ENCODE results near the gene CWC25. TPM values are rescaled to one million over a fixed set of nuclear protein-coding genes. Genes with fewer than 3 reads are reported as not detected.

CWC25 gene
- total RNA-seq, 1 experiment from 2014 or later: 17.3 TPM

DNA sequence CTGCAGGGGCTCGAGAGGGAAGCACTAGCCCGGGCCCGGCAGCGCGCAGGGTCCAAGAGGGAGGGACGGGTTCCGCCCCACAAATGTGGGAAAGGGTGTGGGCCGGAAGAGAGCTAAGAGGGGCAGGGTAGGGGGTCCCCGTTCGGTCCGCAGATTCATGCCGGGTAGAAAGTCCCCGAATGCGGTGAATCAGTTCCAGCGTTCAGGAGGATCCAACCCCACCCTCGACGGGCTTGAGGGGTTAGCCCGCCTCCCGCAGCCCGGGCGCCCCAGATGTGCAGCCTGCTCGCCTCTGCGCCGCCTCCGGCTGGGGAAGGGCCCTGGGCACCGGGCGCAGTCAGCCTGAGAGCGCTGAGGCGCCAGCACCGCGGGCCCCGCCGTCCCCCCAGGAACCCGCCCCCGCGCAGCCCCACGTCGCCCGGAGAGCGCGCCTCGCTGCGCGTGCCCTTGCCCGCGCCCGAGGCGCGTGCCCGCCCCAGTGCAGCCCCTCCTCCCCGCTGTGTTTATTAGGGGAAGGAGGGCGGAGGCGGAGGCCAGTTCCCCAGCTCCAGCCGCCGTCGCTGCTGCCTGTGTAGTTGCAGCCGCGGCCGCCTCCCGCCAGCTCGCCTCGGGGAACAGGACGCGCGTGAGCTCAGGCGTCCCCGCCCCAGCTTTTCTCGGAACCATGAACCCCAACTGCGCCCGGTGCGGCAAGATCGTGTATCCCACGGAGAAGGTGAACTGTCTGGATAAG is 44.6 kb upstream of the CWC25 start, which contains the start of gene LASP1 (continued):
- TF ChIP-seq, protein P1, sequence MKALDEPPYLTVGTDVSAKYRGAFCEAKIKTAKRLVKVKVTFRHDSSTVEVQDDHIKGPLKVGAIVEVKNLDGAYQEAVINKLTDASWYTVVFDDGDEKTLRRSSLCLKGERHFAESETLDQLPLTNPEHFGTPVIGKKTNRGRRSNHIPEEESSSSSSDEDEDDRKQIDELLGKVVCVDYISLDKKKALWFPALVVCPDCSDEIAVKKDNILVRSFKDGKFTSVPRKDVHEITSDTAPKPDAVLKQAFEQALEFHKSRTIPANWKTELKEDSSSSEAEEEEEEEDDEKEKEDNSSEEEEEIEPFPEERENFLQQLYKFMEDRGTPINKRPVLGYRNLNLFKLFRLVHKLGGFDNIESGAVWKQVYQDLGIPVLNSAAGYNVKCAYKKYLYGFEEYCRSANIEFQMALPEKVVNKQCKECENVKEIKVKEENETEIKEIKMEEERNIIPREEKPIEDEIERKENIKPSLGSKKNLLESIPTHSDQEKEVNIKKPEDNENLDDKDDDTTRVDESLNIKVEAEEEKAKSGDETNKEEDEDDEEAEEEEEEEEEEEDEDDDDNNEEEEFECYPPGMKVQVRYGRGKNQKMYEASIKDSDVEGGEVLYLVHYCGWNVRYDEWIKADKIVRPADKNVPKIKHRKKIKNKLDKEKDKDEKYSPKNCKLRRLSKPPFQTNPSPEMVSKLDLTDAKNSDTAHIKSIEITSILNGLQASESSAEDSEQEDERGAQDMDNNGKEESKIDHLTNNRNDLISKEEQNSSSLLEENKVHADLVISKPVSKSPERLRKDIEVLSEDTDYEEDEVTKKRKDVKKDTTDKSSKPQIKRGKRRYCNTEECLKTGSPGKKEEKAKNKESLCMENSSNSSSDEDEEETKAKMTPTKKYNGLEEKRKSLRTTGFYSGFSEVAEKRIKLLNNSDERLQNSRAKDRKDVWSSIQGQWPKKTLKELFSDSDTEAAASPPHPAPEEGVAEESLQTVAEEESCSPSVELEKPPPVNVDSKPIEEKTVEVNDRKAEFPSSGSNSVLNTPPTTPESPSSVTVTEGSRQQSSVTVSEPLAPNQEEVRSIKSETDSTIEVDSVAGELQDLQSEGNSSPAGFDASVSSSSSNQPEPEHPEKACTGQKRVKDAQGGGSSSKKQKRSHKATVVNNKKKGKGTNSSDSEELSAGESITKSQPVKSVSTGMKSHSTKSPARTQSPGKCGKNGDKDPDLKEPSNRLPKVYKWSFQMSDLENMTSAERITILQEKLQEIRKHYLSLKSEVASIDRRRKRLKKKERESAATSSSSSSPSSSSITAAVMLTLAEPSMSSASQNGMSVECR (CRISPR knock-in tag; IDR thresholded peaks at IDR 0.05; ENCODE audit: borderline replicate concordance): peak; percentile 75; the same call in 1 of the 2 replicates
- TF ChIP-seq SMAD4 (CRISPR knock-in tag; IDR thresholded peaks at IDR 0.05) (0 out of 2 replicates have a peak, but pooled peaks have one; percentile 28), ZNF263 (CRISPR knock-in tag; IDR thresholded peaks at IDR 0.05; ENCODE audit: low read depth) (no peak), ZNF219 (CRISPR knock-in tag; IDR thresholded peaks at IDR 0.05; ENCODE audit: borderline replicate concordance) (0 out of 2 replicates have a peak, but pooled peaks have one; percentile 41), ESRRA (CRISPR knock-in tag; IDR thresholded peaks at IDR 0.05; ENCODE audit: borderline replicate concordance) (peak; percentile 64; the same call in 1 of the 2 replicates), CREM (CRISPR knock-in tag; IDR thresholded peaks at IDR 0.05) (0 out of 2 replicates have a peak, but pooled peaks have one; percentile 61), FOXJ3 (CRISPR knock-in tag; IDR thresholded peaks at IDR 0.05; ENCODE audit: borderline replicate concordance) (no peak), FOXP1 (CRISPR knock-in tag; IDR thresholded peaks at IDR 0.05; ENCODE audit: borderline replicate concordance) (peak; percentile 26; the same call in 1 of the 2 replicates), SP1 (CRISPR knock-in tag; conservative IDR thresholded peaks at IDR 0.05) (peak; percentile 48)
- TF ChIP-seq, protein P2, sequence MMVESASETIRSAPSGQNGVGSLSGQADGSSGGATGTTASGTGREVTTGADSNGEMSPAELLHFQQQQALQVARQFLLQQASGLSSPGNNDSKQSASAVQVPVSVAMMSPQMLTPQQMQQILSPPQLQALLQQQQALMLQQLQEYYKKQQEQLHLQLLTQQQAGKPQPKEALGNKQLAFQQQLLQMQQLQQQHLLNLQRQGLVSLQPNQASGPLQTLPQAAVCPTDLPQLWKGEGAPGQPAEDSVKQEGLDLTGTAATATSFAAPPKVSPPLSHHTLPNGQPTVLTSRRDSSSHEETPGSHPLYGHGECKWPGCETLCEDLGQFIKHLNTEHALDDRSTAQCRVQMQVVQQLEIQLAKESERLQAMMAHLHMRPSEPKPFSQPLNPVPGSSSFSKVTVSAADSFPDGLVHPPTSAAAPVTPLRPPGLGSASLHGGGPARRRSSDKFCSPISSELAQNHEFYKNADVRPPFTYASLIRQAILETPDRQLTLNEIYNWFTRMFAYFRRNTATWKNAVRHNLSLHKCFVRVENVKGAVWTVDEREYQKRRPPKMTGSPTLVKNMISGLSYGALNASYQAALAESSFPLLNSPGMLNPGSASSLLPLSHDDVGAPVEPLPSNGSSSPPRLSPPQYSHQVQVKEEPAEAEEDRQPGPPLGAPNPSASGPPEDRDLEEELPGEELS (CRISPR knock-in tag; IDR thresholded peaks at IDR 0.05): peak; percentile 37; the same call in 1 of the 2 replicates
- TF ChIP-seq, protein P3, sequence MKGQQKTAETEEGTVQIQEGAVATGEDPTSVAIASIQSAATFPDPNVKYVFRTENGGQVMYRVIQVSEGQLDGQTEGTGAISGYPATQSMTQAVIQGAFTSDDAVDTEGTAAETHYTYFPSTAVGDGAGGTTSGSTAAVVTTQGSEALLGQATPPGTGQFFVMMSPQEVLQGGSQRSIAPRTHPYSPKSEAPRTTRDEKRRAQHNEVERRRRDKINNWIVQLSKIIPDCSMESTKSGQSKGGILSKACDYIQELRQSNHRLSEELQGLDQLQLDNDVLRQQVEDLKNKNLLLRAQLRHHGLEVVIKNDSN (CRISPR knock-in tag; IDR thresholded peaks at IDR 0.05): peak; percentile 43; the same call in 1 of the 2 replicates
- TF ChIP-seq, protein P4, sequence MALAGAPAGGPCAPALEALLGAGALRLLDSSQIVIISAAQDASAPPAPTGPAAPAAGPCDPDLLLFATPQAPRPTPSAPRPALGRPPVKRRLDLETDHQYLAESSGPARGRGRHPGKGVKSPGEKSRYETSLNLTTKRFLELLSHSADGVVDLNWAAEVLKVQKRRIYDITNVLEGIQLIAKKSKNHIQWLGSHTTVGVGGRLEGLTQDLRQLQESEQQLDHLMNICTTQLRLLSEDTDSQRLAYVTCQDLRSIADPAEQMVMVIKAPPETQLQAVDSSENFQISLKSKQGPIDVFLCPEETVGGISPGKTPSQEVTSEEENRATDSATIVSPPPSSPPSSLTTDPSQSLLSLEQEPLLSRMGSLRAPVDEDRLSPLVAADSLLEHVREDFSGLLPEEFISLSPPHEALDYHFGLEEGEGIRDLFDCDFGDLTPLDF (CRISPR knock-in tag; IDR thresholded peaks at IDR 0.05): peak; percentile 71; the same call in 1 of the 2 replicates
- TF ChIP-seq, protein P5, sequence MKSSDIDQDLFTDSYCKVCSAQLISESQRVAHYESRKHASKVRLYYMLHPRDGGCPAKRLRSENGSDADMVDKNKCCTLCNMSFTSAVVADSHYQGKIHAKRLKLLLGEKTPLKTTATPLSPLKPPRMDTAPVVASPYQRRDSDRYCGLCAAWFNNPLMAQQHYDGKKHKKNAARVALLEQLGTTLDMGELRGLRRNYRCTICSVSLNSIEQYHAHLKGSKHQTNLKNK (CRISPR knock-in tag; IDR thresholded peaks at IDR 0.05): no peak
- TF ChIP-seq, protein P6, sequence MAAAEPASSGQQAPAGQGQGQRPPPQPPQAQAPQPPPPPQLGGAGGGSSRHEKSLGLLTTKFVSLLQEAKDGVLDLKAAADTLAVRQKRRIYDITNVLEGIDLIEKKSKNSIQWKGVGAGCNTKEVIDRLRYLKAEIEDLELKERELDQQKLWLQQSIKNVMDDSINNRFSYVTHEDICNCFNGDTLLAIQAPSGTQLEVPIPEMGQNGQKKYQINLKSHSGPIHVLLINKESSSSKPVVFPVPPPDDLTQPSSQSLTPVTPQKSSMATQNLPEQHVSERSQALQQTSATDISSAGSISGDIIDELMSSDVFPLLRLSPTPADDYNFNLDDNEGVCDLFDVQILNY (CRISPR knock-in tag; IDR thresholded peaks at IDR 0.05): peak; percentile 75; the same call in 1 of the 2 replicates
- TF ChIP-seq, protein P7, sequence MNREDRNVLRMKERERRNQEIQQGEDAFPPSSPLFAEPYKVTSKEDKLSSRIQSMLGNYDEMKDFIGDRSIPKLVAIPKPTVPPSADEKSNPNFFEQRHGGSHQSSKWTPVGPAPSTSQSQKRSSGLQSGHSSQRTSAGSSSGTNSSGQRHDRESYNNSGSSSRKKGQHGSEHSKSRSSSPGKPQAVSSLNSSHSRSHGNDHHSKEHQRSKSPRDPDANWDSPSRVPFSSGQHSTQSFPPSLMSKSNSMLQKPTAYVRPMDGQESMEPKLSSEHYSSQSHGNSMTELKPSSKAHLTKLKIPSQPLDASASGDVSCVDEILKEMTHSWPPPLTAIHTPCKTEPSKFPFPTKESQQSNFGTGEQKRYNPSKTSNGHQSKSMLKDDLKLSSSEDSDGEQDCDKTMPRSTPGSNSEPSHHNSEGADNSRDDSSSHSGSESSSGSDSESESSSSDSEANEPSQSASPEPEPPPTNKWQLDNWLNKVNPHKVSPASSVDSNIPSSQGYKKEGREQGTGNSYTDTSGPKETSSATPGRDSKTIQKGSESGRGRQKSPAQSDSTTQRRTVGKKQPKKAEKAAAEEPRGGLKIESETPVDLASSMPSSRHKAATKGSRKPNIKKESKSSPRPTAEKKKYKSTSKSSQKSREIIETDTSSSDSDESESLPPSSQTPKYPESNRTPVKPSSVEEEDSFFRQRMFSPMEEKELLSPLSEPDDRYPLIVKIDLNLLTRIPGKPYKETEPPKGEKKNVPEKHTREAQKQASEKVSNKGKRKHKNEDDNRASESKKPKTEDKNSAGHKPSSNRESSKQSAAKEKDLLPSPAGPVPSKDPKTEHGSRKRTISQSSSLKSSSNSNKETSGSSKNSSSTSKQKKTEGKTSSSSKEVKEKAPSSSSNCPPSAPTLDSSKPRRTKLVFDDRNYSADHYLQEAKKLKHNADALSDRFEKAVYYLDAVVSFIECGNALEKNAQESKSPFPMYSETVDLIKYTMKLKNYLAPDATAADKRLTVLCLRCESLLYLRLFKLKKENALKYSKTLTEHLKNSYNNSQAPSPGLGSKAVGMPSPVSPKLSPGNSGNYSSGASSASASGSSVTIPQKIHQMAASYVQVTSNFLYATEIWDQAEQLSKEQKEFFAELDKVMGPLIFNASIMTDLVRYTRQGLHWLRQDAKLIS (CRISPR knock-in tag; IDR thresholded peaks at IDR 0.05; ENCODE audit: borderline replicate concordance): no peak; the same call in 1 of the 2 replicates

Data from WTC11 (cell line).